Prostate gland (tissue), 2 donors: ENCODE measurements around the gene DSE. TPM values are rescaled to one million over a fixed set of nuclear protein-coding genes. Genes with fewer than 3 reads are reported as not detected.

Experiments used
- DNase-seq: peaks from one replicate; pipeline ENCODE4 v3.0.0-alpha.2; 2019; ENCODE audit warnings: low spot score
- H3K27ac ChIP-seq, 2 donors: fragments of 200-600 bp; sonication (generic); 2 replicates each; pipeline ENCODE4 v1.5.1; 2017 to 2019
- H3K27me3 ChIP-seq: fragments of 200-600 bp; sonication (generic); replicated peaks from 2 replicates; pipeline ENCODE4 v1.5.1; 2019; ENCODE audit not compliant: insufficient read depth
- H3K36me3 ChIP-seq, 2 donors: fragments of 200-600 bp; sonication (generic); 1 replicate in 1 of 2; 2 replicates in 1 of 2; pipeline versions ENCODE4 v1.5.1 to v1.8.1; 2017 to 2019
- H3K4me1 ChIP-seq: fragments of 200-600 bp; sonication (generic); replicated peaks from 2 replicates; pipeline ENCODE4 v1.5.1; 2019
- H3K4me3 ChIP-seq, 2 donors: fragments of 200-600 bp; sonication (generic); 2 replicates each; pipeline ENCODE4 v1.5.1; 2017 to 2019
- H3K9me3 ChIP-seq: fragments of 200-600 bp; sonication (generic); 2 replicates; pipeline ENCODE4 v1.5.1; 2017
- CTCF ChIP-seq, 4 experiments: fragments of 200-600 bp in 2 of 4; fragments of 450-650 bp in 2 of 4; sonication (generic) in 2 of 4; IDR thresholded peaks; 1 replicate in 3 of 4; 2 replicates in 1 of 4; pipeline ENCODE4 v1.5.1; 2016 to 2019; ENCODE audit warnings: antibody characterized with exemption in 4 of 4, mild to moderate bottlenecking in 2 of 4, moderate library complexity in 2 of 4
- POLR2A ChIP-seq: fragments of 450-650 bp; IDR thresholded peaks from one replicate; pipeline ENCODE4 v1.6.1; 2016; ENCODE audit warnings: antibody characterized with exemption, mild to moderate bottlenecking
- POLR2AphosphoS5 ChIP-seq: sonication (generic); formaldehyde crosslinking; IDR thresholded peaks from one replicate; pipeline ENCODE4 v1.6.1; 2017; ENCODE audit warnings: antibody characterized with exemption
- WGBS: methylation state at CpG from one replicate; pipeline ENCODE4 v1.1.5; 2018; 5-methylcytosine and 5-hydroxymethylcytosine counted together
- intact Hi-C: fragments of 100-400 bp; cut with DNase I; formaldehyde crosslinking; loops from one replicate; pipeline ENCODE4 v1.14.2; 2022
- total RNA-seq, 2 donors: library from RNA; depleted of rRNA; stranded (reverse); fragments of >200 nt; gene quantifications; one replicate each; pipeline ENCODE4 v1.1.0, GENCODE V29; 2016

Gene DSE
- total RNA-seq, 2 donors from 2014 or later, result 15.8 to 36.5 TPM

GRCh38 chr6:116471531-116471930 lies 100.8 kb downstream of the DSE start:
- H3K4me3 ChIP-seq, result no peak overlapping the region
- no peak for DNase-seq
- H3K4me1 ChIP-seq, result no peaks in the 10 kb centered on the region
- intact Hi-C loops, result no loop called here
- WGBS, result 90% methylated on average over 1 of the region's 1 CpG
- no peak overlapping the region for H3K27ac ChIP-seq
- TF ChIP-seq POLR2AphosphoS5 (no peak), CTCF (IDR thresholded peaks at IDR 0.05) (no peak), POLR2A (no peak)
- H3K36me3 ChIP-seq, result no peaks in the 10 kb centered on the region
- H3K27me3 ChIP-seq, result no peaks in the 10 kb centered on the region
- no peaks in the 10 kb centered on the region for H3K9me3 ChIP-seq

GRCh38 chr6:116472706-116473105 lies 102.0 kb downstream of the DSE start:
- Histone ChIP-seq H3K4me1 (no peaks in the 10 kb centered on the region), H3K4me3 (no peak overlapping the region), H3K36me3 (no peaks in the 10 kb centered on the region), H3K27me3 (no peaks in the 10 kb centered on the region), H3K9me3 (no peaks in the 10 kb centered on the region), H3K27ac (no peak overlapping the region)
- no peak for TF ChIP-seq POLR2AphosphoS5
- TF ChIP-seq CTCF (IDR thresholded peaks at IDR 0.05), result no peak
- TF ChIP-seq POLR2A, result no peak
- 94% methylated on average over 3 of the region's 3 CpGs for WGBS
- intact Hi-C loops, result no loop called here
- no peak for DNase-seq

- H3K4me3 ChIP-seq, result no peak overlapping the region
- H3K9me3 ChIP-seq, result no peaks in the 10 kb centered on the region
- no peaks in the 10 kb centered on the region for H3K36me3 ChIP-seq
- no peak overlapping the region for H3K27ac ChIP-seq
- intact Hi-C loops, result no loop called here
- TF ChIP-seq POLR2A (no peak), CTCF (IDR thresholded peaks at IDR 0.05) (no peak), POLR2AphosphoS5 (no peak)
- no peaks in the 10 kb centered on the region for H3K4me1 ChIP-seq
- no peaks in the 10 kb centered on the region for H3K27me3 ChIP-seq
- DNase-seq, result no peak
- WGBS, result 68% methylated on average over 1 of the region's 1 CpG
These were observed 104.4 kb downstream of the DSE start for GRCh38 chr6:116475141-116475540.

- Histone ChIP-seq H3K27ac (no peak overlapping the region), H3K27me3 (no peaks in the 10 kb centered on the region), H3K9me3 (no peaks in the 10 kb centered on the region), H3K4me3 (no peak overlapping the region), H3K4me1 (no peaks in the 10 kb centered on the region), H3K36me3 (no peaks in the 10 kb centered on the region)
- WGBS, result 79% methylated on average over 5 of the region's 5 CpGs
- no peak for DNase-seq
- intact Hi-C loops, result no loop called here
- TF ChIP-seq POLR2AphosphoS5 (no peak), POLR2A (no peak), CTCF (IDR thresholded peaks at IDR 0.05) (no peak)
These were observed 105.4 kb downstream of the DSE start for GRCh38 chr6:116476002-116476678.

- Histone ChIP-seq H3K4me1 (no peaks in the 10 kb centered on the region), H3K27ac (no peak overlapping the region), H3K27me3 (no peaks in the 10 kb centered on the region), H3K4me3 (no peak overlapping the region), H3K36me3 (no peaks in the 10 kb centered on the region), H3K9me3 (no peaks in the 10 kb centered on the region)
- DNase-seq, result no peak
- TF ChIP-seq POLR2AphosphoS5 (no peak), CTCF (IDR thresholded peaks at IDR 0.05) (no peak), POLR2A (no peak)
- 94% methylated on average over 1 of the region's 1 CpG for WGBS
- intact Hi-C loops, result no loop called here
These were observed 112.0 kb downstream of the DSE start for GRCh38 chr6:116482780-116483179.
